Peyer's patch (tissue), 4 donors: ENCODE measurements around the gene ITIH4. TPM values are rescaled to one million over a fixed set of nuclear protein-coding genes. Genes with fewer than 3 reads are reported as not detected.

Experiments used
- DNase-seq, 3 donors: peaks; one replicate each; pipeline ENCODE4 v3.0.0-alpha.2; 2017 to 2019
- H3K27ac ChIP-seq, 4 donors: fragments of 200-600 bp; sonication (generic); one replicate each; pipeline ENCODE4 v1.5.1; 2016 to 2019
- H3K27me3 ChIP-seq, 2 donors: fragments of 200-600 bp; sonication (generic); one replicate each; pipeline ENCODE4 v1.5.1; 2019
- H3K36me3 ChIP-seq, 3 donors: fragments of 200-600 bp; sonication (generic); one replicate each; pipeline ENCODE4 v1.5.1; 2016 to 2019
- H3K4me1 ChIP-seq, 4 donors: fragments of 200-600 bp; sonication (generic); one replicate each; pipeline ENCODE4 v1.5.1; 2016 to 2019
- H3K4me3 ChIP-seq, 4 donors: fragments of 200-600 bp; sonication (generic); 1 replicate in 3 of 4; 2 replicates in 1 of 4; pipeline ENCODE4 v1.5.1; 2016 to 2019; ENCODE audit warnings: mild to moderate bottlenecking in 1 of 4
- H3K9me3 ChIP-seq, 4 donors: fragments of 200-600 bp; sonication (generic); one replicate each; pipeline ENCODE4 v1.5.1; 2016 to 2019; ENCODE audit warnings: mild to moderate bottlenecking in 1 of 4
- CTCF ChIP-seq, 6 experiments: fragments of 450-650 bp in 4 of 6; fragments of 200-600 bp in 2 of 6; sonication (generic) in 1 of 6; IDR thresholded peaks; one replicate each; pipeline ENCODE4 v1.5.1; 2017 to 2019; ENCODE audit warnings: antibody characterized with exemption in 6 of 6, mild to moderate bottlenecking in 3 of 6, moderate library complexity in 1 of 6
- POLR2A ChIP-seq, 2 donors: fragments of 450-650 bp; IDR thresholded peaks; one replicate each; pipeline ENCODE4 v1.5.1; 2017; ENCODE audit warnings: antibody characterized with exemption in 2 of 2, mild to moderate bottlenecking in 2 of 2, moderate library complexity in 2 of 2
- total RNA-seq, 4 donors: library from RNA; depleted of rRNA; stranded (reverse); fragments of >200 nt; gene quantifications; one replicate each; pipeline ENCODE4 v1.1.0, GENCODE V29; 2016

Gene ITIH4
- total RNA-seq, 4 donors from 2014 or later: 1.1 to 19.8 (median 1.9) TPM

GRCh38 chr3:52817221-52817620 lies 13.3 kb downstream of the ITIH4 start:
- no peaks in the 10 kb centered on the region for H3K36me3 ChIP-seq
- H3K27ac ChIP-seq: no peak overlapping the region
- TF ChIP-seq CTCF (IDR thresholded peaks at IDR 0.05) (no peak), POLR2A (IDR thresholded peaks at IDR 0.05) (no peak)
- no peaks in the 10 kb centered on the region for H3K4me1 ChIP-seq
- H3K27me3 ChIP-seq: no peaks in the 10 kb centered on the region
- no peaks in the 10 kb centered on the region for H3K9me3 ChIP-seq
- no peak for DNase-seq
- H3K4me3 ChIP-seq: no peak overlapping the region

GRCh38 chr3:52816654-52817053 lies 13.8 kb downstream of the ITIH4 start:
- H3K27me3 ChIP-seq: no peaks in the 10 kb centered on the region
- H3K9me3 ChIP-seq: no peaks in the 10 kb centered on the region
- H3K4me1 ChIP-seq: no peaks in the 10 kb centered on the region
- no peak overlapping the region for H3K4me3 ChIP-seq
- DNase-seq: no peak
- TF ChIP-seq CTCF (IDR thresholded peaks at IDR 0.05) (no peak), POLR2A (IDR thresholded peaks at IDR 0.05) (no peak)
- no peaks in the 10 kb centered on the region for H3K36me3 ChIP-seq
- H3K27ac ChIP-seq: no peak overlapping the region

- Histone ChIP-seq H3K27me3 (no peaks in the 10 kb centered on the region), H3K4me1 (no peaks in the 10 kb centered on the region), H3K4me3 (no peak overlapping the region), H3K9me3 (no peaks in the 10 kb centered on the region), H3K36me3 (no peaks in the 10 kb centered on the region), H3K27ac (no peak overlapping the region)
- TF ChIP-seq POLR2A (IDR thresholded peaks at IDR 0.05) (no peak), CTCF (IDR thresholded peaks at IDR 0.05) (no peak)
- no peak for DNase-seq
These were observed 14.3 kb downstream of the ITIH4 start for GRCh38 chr3:52816199-52816598.

GRCh38 chr3:52813810-52814209 lies 16.7 kb downstream of the ITIH4 start:
- Histone ChIP-seq H3K36me3 (no peaks in the 10 kb centered on the region), H3K27ac (no peak overlapping the region), H3K4me1 (no peaks in the 10 kb centered on the region), H3K27me3 (no peaks in the 10 kb centered on the region), H3K4me3 (no peak overlapping the region), H3K9me3 (no peaks in the 10 kb centered on the region)
- no peak for DNase-seq
- TF ChIP-seq CTCF (IDR thresholded peaks at IDR 0.05): no peak
- TF ChIP-seq POLR2A (IDR thresholded peaks at IDR 0.05): no peak

GRCh38 chr3:52811452-52812011 lies 18.9 kb downstream of the ITIH4 start:
- Histone ChIP-seq H3K4me1 (no peaks in the 10 kb centered on the region), H3K36me3 (no peaks in the 10 kb centered on the region), H3K9me3 (no peaks in the 10 kb centered on the region), H3K4me3 (no peak overlapping the region), H3K27me3 (no peaks in the 10 kb centered on the region), H3K27ac (no peak overlapping the region)
- TF ChIP-seq CTCF (IDR thresholded peaks at IDR 0.05) (no peak), POLR2A (IDR thresholded peaks at IDR 0.05) (no peak)
- DNase-seq: no peak

GRCh38 chr3:52810923-52811322 lies 19.5 kb downstream of the ITIH4 start:
- Histone ChIP-seq H3K27ac (no peak overlapping the region), H3K36me3 (no peaks in the 10 kb centered on the region), H3K4me1 (no peaks in the 10 kb centered on the region), H3K4me3 (no peak overlapping the region), H3K9me3 (no peaks in the 10 kb centered on the region), H3K27me3 (no peaks in the 10 kb centered on the region)
- no peak for TF ChIP-seq POLR2A (IDR thresholded peaks at IDR 0.05)
- no peak for TF ChIP-seq CTCF (IDR thresholded peaks at IDR 0.05)
- no peak for DNase-seq
